K562 (cell line): ENCODE measurements around the gene IFI30. TPM values are rescaled to one million over a fixed set of nuclear protein-coding genes. Genes with fewer than 3 reads are reported as not detected.

Source experiments
- ADNP ChIP-seq: fragments of 200-800 bp; sonication (Bioruptor generic); IDR thresholded peaks from 2 replicates; pipeline ENCODE4 v1.6.1; 2016; ENCODE audit warnings: missing genetic modification characterization, missing compliant biosample characterization
- CC2D1A ChIP-seq: fragments of 450-650 bp; IDR thresholded peaks from 2 replicates; pipeline ENCODE4 v1.6.1; 2017; ENCODE audit warnings: mild to moderate bottlenecking
- KLF16 ChIP-seq: IDR thresholded peaks from 2 replicates; pipeline ENCODE4 v1.6.1; 2016; ENCODE audit warnings: antibody characterized with exemption
- MAZ ChIP-seq, 2 experiments: fragments of 450-650 bp in 1 of 2; sonication (generic) in 1 of 2; formaldehyde crosslinking; IDR thresholded peaks in 1 of 2; conservative IDR thresholded peaks in 1 of 2; 2 replicates each; pipeline versions ENCODE4 v1.4.0 to v1.5.0; 2020; ENCODE audit warnings: mild to moderate bottlenecking in 1 of 2, missing genetic modification reagents in 1 of 2
- MEF2A ChIP-seq: IDR thresholded peaks from 2 replicates; pipeline ENCODE4 v1.6.1; 2011; ENCODE audit warnings: low read depth, mild to moderate bottlenecking, low read length, moderate library complexity; ENCODE audit not compliant: control insufficient read depth
- RAD21 ChIP-seq, 2 experiments: fragments of 250-450 bp in 1 of 2; fragments of 450-650 bp in 1 of 2; sonication (Bioruptor Pico) in 1 of 2; formaldehyde crosslinking in 1 of 2; IDR thresholded peaks in 1 of 2; conservative IDR thresholded peaks in 1 of 2; 2 replicates each; pipeline versions ENCODE4 v1.4.0 to v1.8.0; 2020 to 2022; ENCODE audit warnings: mild to moderate bottlenecking in 2 of 2, moderate library complexity in 1 of 2
- XRCC5 ChIP-seq: fragments of 200-400 bp; formaldehyde crosslinking; IDR thresholded peaks from 2 replicates; pipeline ENCODE4 v1.6.1; 2017; ENCODE audit warnings: low read depth, mild to moderate bottlenecking, low read length
- ZBTB1 ChIP-seq: sonication (generic); formaldehyde crosslinking; IDR thresholded peaks from 2 replicates; pipeline ENCODE4 v1.8.1; 2023; ENCODE audit warnings: missing genetic modification reagents, low read depth, mild to moderate bottlenecking, borderline replicate concordance
- ZSCAN29 ChIP-seq: fragments of 450-650 bp; IDR thresholded peaks from 2 replicates; pipeline ENCODE4 v1.6.1; 2017
- polyA plus RNA-seq, 8 experiments: library from polyadenylated mRNA; depleted of rRNA in 4 of 8; stranded (reverse) in 5 of 8; unstranded in 3 of 8; fragments of >200 nt; fragmentation: Nextera tagmentation in 2 of 8; fragmentation: Illumina TruSeq in 1 of 8; extraction: Ambion mirVana in 2 of 8; extraction: Trizol in 1 of 8; gene quantifications; 2 replicates each; pipeline versions ENCODE4 v1.2.1 to v1.2.3, GENCODE V29; 2011 to 2014; ENCODE audit warnings: inconsistent platforms in 1 of 8, missing spikeins in 1 of 8
- total RNA-seq, 7 experiments: library from RNA; depleted of rRNA in 6 of 7; stranded (reverse); fragments of >200 nt in 6 of 7; fragmentation: Illumina TruSeq in 2 of 7; extraction: Trizol in 2 of 7; gene quantifications; 2 replicates each; pipeline versions ENCODE4 v1.2.1 to v1.2.3, GENCODE V29; 2011 to 2021; ENCODE audit warnings: low replicate concordance in 1 of 7
- TF ChIP-seq, protein P1 (sequence below), 2 experiments: fragments of 450-650 bp; formaldehyde crosslinking in 1 of 2; IDR thresholded peaks; 2 replicates each; pipeline versions ENCODE4 v1.4.0 to v1.6.1; 2014 to 2020; ENCODE audit warnings: mild to moderate bottlenecking in 2 of 2, borderline replicate concordance in 1 of 2, low read depth in 1 of 2
- TF ChIP-seq, protein P2 (sequence below): IDR thresholded peaks from 2 replicates; pipeline ENCODE4 v1.6.1; 2011; ENCODE audit warnings: borderline replicate concordance, low read depth, mild to moderate bottlenecking, moderate library complexity, low read length; ENCODE audit not compliant: insufficient read depth, poor library complexity, severe bottlenecking

Gene IFI30
- total and polyA plus RNA-seq, 9 of the 15 experiments (the other 6 are each of a cell fraction or from before 2014, with no cell fraction given): 63.7 to 430 (median 109) TPM

DNA sequence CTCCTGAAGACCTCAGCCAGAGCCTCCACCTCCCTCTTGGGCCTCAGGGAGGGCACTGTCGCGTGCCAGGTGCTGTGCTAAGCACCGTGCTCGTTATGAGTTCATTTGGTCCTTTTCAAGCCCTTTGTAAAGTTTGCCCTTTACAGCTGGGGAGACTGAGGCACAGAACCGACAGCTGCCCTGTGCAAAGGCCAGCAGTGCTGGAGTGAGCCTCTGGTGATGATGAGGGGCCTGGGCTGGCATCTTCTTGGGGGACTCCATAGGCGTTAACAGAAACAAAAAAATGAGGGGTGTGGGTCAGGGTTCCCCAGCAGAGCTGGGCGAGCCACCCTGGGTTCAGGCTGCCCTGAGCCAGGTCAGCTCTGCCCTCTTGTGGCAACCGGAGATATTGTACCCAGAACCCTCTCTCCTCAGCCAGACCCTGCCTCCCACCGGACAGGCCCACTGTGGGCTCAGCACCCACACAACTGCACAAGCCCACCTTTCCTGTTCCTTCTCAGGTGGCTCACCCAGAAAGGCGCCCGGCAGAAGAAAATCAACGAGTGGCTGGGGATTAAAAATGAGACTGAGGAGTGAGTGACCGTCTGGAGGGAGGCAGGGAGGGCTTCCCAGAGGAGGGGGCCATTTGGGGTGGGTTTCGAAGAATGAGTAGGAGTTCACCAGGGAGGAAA is 5.5 kb upstream of the IFI30 start (continued):
- TF ChIP-seq, protein P1, sequence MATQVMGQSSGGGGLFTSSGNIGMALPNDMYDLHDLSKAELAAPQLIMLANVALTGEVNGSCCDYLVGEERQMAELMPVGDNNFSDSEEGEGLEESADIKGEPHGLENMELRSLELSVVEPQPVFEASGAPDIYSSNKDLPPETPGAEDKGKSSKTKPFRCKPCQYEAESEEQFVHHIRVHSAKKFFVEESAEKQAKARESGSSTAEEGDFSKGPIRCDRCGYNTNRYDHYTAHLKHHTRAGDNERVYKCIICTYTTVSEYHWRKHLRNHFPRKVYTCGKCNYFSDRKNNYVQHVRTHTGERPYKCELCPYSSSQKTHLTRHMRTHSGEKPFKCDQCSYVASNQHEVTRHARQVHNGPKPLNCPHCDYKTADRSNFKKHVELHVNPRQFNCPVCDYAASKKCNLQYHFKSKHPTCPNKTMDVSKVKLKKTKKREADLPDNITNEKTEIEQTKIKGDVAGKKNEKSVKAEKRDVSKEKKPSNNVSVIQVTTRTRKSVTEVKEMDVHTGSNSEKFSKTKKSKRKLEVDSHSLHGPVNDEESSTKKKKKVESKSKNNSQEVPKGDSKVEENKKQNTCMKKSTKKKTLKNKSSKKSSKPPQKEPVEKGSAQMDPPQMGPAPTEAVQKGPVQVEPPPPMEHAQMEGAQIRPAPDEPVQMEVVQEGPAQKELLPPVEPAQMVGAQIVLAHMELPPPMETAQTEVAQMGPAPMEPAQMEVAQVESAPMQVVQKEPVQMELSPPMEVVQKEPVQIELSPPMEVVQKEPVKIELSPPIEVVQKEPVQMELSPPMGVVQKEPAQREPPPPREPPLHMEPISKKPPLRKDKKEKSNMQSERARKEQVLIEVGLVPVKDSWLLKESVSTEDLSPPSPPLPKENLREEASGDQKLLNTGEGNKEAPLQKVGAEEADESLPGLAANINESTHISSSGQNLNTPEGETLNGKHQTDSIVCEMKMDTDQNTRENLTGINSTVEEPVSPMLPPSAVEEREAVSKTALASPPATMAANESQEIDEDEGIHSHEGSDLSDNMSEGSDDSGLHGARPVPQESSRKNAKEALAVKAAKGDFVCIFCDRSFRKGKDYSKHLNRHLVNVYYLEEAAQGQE (IDR thresholded peaks at IDR 0.05; ENCODE audit: borderline replicate concordance): peak; percentile 68; the same call in 1 of the 2 replicates
- TF ChIP-seq, protein P1 (CRISPR knock-in tag; IDR thresholded peaks at IDR 0.05; ENCODE audit: low read depth): no peak
- TF ChIP-seq ADNP (tag): no peak
- 0 out of 2 replicates have a peak, but pooled peaks have one; percentile 42 for TF ChIP-seq XRCC5
- TF ChIP-seq ZSCAN29: no peak
- TF ChIP-seq ZBTB1 (CRISPR knock-in tag): no peak
- TF ChIP-seq MEF2A: no peak
- TF ChIP-seq MAZ (CRISPR knock-in tag; conservative IDR thresholded peaks at IDR 0.05 in 1 of 2, IDR thresholded peaks at IDR 0.05 in 1 of 2): 0 out of 4 replicates have a peak, but pooled peaks of 1 of the 2 experiments have one; percentile 19
- TF ChIP-seq KLF16: 0 out of 2 replicates have a peak, but pooled peaks have one; percentile 29
- peak; percentile 41 to 71 for TF ChIP-seq RAD21 (CRISPR knock-in tag; conservative IDR thresholded peaks at IDR 0.05 in 1 of 2, IDR thresholded peaks at IDR 0.05 in 1 of 2)
- TF ChIP-seq, protein P2, sequence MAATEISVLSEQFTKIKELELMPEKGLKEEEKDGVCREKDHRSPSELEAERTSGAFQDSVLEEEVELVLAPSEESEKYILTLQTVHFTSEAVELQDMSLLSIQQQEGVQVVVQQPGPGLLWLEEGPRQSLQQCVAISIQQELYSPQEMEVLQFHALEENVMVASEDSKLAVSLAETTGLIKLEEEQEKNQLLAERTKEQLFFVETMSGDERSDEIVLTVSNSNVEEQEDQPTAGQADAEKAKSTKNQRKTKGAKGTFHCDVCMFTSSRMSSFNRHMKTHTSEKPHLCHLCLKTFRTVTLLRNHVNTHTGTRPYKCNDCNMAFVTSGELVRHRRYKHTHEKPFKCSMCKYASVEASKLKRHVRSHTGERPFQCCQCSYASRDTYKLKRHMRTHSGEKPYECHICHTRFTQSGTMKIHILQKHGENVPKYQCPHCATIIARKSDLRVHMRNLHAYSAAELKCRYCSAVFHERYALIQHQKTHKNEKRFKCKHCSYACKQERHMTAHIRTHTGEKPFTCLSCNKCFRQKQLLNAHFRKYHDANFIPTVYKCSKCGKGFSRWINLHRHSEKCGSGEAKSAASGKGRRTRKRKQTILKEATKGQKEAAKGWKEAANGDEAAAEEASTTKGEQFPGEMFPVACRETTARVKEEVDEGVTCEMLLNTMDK: peak; percentile 19
- peak; percentile 41; the same call in 1 of the 2 replicates for TF ChIP-seq CC2D1A
